ENCODE data around the gene E2F4.

- TF ChIP-seq, protein P1, sequence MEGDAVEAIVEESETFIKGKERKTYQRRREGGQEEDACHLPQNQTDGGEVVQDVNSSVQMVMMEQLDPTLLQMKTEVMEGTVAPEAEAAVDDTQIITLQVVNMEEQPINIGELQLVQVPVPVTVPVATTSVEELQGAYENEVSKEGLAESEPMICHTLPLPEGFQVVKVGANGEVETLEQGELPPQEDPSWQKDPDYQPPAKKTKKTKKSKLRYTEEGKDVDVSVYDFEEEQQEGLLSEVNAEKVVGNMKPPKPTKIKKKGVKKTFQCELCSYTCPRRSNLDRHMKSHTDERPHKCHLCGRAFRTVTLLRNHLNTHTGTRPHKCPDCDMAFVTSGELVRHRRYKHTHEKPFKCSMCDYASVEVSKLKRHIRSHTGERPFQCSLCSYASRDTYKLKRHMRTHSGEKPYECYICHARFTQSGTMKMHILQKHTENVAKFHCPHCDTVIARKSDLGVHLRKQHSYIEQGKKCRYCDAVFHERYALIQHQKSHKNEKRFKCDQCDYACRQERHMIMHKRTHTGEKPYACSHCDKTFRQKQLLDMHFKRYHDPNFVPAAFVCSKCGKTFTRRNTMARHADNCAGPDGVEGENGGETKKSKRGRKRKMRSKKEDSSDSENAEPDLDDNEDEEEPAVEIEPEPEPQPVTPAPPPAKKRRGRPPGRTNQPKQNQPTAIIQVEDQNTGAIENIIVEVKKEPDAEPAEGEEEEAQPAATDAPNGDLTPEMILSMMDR (IDR thresholded peaks at IDR 0.05): no peak
- no peak for TF ChIP-seq POLR2A (IDR thresholded peaks at IDR 0.05)
Measured at GRCh38 chr16:67147437-67148140, 44.4 kb upstream of the E2F4 start.

Data from heart left ventricle (tissue), 13 donors.